GM21367 (cell line): Measurements from ENCODE around the gene DGKD.

Source experiments
- ATAC-seq: cut with Tn5 transposase; IDR thresholded peaks from one replicate; pipeline ENCODE4 v1.9.1; 2021; ENCODE audit not compliant: unreplicated experiment

DGKD gene

GRCh38 chr2:233458031-233458610, 103.8 kb downstream of the DGKD start:
- no peak for ATAC-seq

- ATAC-seq = no peak
These were observed 104.5 kb downstream of the DGKD start for GRCh38 chr2:233458826-233459225.

GRCh38 chr2:233459426-233459825, 105.1 kb downstream of the DGKD start:
- no peak for ATAC-seq

- ATAC-seq = no peak
These were observed 106.6 kb downstream of the DGKD start for GRCh38 chr2:233460726-233461441.

- ATAC-seq = no peak
These were observed 107.2 kb downstream of the DGKD start for GRCh38 chr2:233461481-233461891.

- no peak for ATAC-seq
These were observed 108.0 kb downstream of the DGKD start for GRCh38 chr2:233462202-233462785.

- no peak for ATAC-seq
These were observed 108.7 kb downstream of the DGKD start for GRCh38 chr2:233462826-233463470.

GRCh38 chr2:233463586-233463985, 109.3 kb downstream of the DGKD start:
- ATAC-seq = no peak

GRCh38 chr2:233464056-233464455, 109.8 kb downstream of the DGKD start:
- ATAC-seq = no peak

- ATAC-seq = no peak
These were observed 110.4 kb downstream of the DGKD start for GRCh38 chr2:233464531-233465240.

- ATAC-seq = no peak
These were observed 112.8 kb downstream of the DGKD start for GRCh38 chr2:233466991-233467603.

- no peak for ATAC-seq
These were observed 113.9 kb downstream of the DGKD start for GRCh38 chr2:233468047-233468740.

- ATAC-seq = no peak
These were observed 114.4 kb downstream of the DGKD start for GRCh38 chr2:233468741-233469110.

GRCh38 chr2:233469261-233470010, 115.1 kb downstream of the DGKD start:
- ATAC-seq = no peak

- ATAC-seq = no peak
These were observed 115.9 kb downstream of the DGKD start for GRCh38 chr2:233470011-233470687.

- no peak for ATAC-seq
These were observed 116.5 kb downstream of the DGKD start for GRCh38 chr2:233470839-233471238.

GRCh38 chr2:233471291-233472035, 117.2 kb downstream of the DGKD start:
- no peak for ATAC-seq

GRCh38 chr2:233473386-233473791, 119.1 kb downstream of the DGKD start:
- ATAC-seq = no peak
